Endodermal cell (in vitro differentiated cells): Measurements from ENCODE around the gene KLK6. TPM values are rescaled to one million over a fixed set of nuclear protein-coding genes. Genes with fewer than 3 reads are reported as not detected.

Experiments
- DNase-seq: peaks from one replicate; pipeline ENCODE4 v3.0.0-alpha.2; 2017
- H3K27ac ChIP-seq: 2 replicates; pipeline ENCODE4 v1.5.1; 2013; ENCODE audit warnings: mild to moderate bottlenecking, low read depth, low read length, moderate library complexity
- H3K27me3 ChIP-seq: 2 replicates; pipeline ENCODE4 v1.6.1; 2013; ENCODE audit warnings: mild to moderate bottlenecking, low read length, moderate library complexity; ENCODE audit not compliant: insufficient read depth, control insufficient read depth, poor library complexity, severe bottlenecking
- H3K36me3 ChIP-seq: 2 replicates; pipeline ENCODE4 v1.7.0; 2013; ENCODE audit warnings: mild to moderate bottlenecking, low read length, moderate library complexity; ENCODE audit not compliant: control insufficient read depth, insufficient read depth
- H3K4me1 ChIP-seq: one replicate; pipeline ENCODE4 v1.7.0; 2013; ENCODE audit warnings: low read length; ENCODE audit not compliant: control insufficient read depth, insufficient read depth
- H3K4me3 ChIP-seq: 2 replicates; pipeline ENCODE4 v1.5.1; 2013; ENCODE audit warnings: mild to moderate bottlenecking, low read length, moderate library complexity
- H3K9ac ChIP-seq: 2 replicates; pipeline ENCODE4 v1.6.1; 2013; ENCODE audit warnings: mild to moderate bottlenecking, low read length, moderate library complexity; ENCODE audit not compliant: poor library complexity, severe bottlenecking; ENCODE audit errors: extremely low read depth
- H3K9me3 ChIP-seq: 2 replicates; pipeline ENCODE4 v1.6.1; 2013; ENCODE audit warnings: mild to moderate bottlenecking, low read length, moderate library complexity; ENCODE audit not compliant: control insufficient read depth
- H3K27ac Mint-ChIP-seq: 2 replicates; pipeline ENCODE4 v1.8.0; 2020; ENCODE audit warnings: mixed read lengths
- H3K27me3 Mint-ChIP-seq: 2 replicates; pipeline ENCODE4 v1.8.0; 2021; ENCODE audit warnings: mild to moderate bottlenecking, mixed read lengths; ENCODE audit not compliant: insufficient read depth
- H3K36me3 Mint-ChIP-seq: 2 replicates; pipeline ENCODE4 v1.8.0; 2020; ENCODE audit warnings: low read depth, mixed read lengths
- H3K4me1 Mint-ChIP-seq: 2 replicates; pipeline ENCODE4 v1.8.0; 2020; ENCODE audit warnings: mixed read lengths
- H3K4me3 Mint-ChIP-seq: 2 replicates; pipeline ENCODE4 v1.8.0; 2020; ENCODE audit warnings: mild to moderate bottlenecking, moderate library complexity, mixed read lengths
- H3K9me3 Mint-ChIP-seq: 2 replicates; pipeline ENCODE4 v1.8.0; 2020; ENCODE audit warnings: mild to moderate bottlenecking, mixed read lengths
- CTCF ChIP-seq: fragments of 200-600 bp; sonication (generic); conservative IDR thresholded peaks from 2 replicates; pipeline ENCODE4 v1.5.0; 2021; ENCODE audit warnings: antibody characterized with exemption, mild to moderate bottlenecking
- WGBS, 2 experiments: methylation state at CpG; one replicate each; pipeline versions ENCODE4 v1.1.5 to v1.1.7; 2013; ENCODE audit warnings: missing lambda C conversion rate in 2 of 2, mixed read lengths in 1 of 2; ENCODE audit not compliant: insufficient coverage in 1 of 2, insufficient read length in 1 of 2; 5-methylcytosine and 5-hydroxymethylcytosine counted together
- total RNA-seq, 2 donors: library from RNA; stranded (reverse); fragmentation: NEBNext Ultra II Directional in 1 of 2; extraction: Animal tissue kit (Norgen Biotek cat#: 25700) in 1 of 2; gene quantifications; 2 replicates in 1 of 2; 3 replicates in 1 of 2; pipeline ENCODE4 v1.2.1, GENCODE V29; 2021

The KLK6 gene
- total RNA-seq, 2 donors from 2014 or later, result 0.86 to 0.93 TPM

GRCh38 chr19:50931023-50931422 lies 38.4 kb downstream of the KLK6 start:
- Mint-ChIP-seq H3K27me3 (peaks cover 63% of the 10 kb centered on the region), H3K36me3 (no peaks in the 10 kb centered on the region), H3K9me3 (no peaks in the 10 kb centered on the region), H3K4me3 (no peak overlapping the region), H3K4me1 (no peaks in the 10 kb centered on the region), H3K27ac (no peak overlapping the region)
- H3K4me3 ChIP-seq, result no peak overlapping the region
- no peaks in the 10 kb centered on the region for H3K9me3 ChIP-seq
- no peaks in the 10 kb centered on the region for H3K4me1 ChIP-seq
- no peak for DNase-seq
- no peak overlapping the region for H3K27ac ChIP-seq
- H3K9ac ChIP-seq, result no peak overlapping the region
- no peak for TF ChIP-seq CTCF
- H3K27me3 ChIP-seq, result peaks cover 26% of the 10 kb centered on the region
- no peaks in the 10 kb centered on the region for H3K36me3 ChIP-seq

GRCh38 chr19:50928831-50929230 lies 40.6 kb downstream of the KLK6 start:
- H3K27me3 Mint-ChIP-seq, result peaks cover 76% of the 10 kb centered on the region
- 85 to 86% methylated on average over 3 to 5 of the region's 5 CpGs for WGBS, 2 experiments

GRCh38 chr19:50926144-50926543 lies 43.2 kb downstream of the KLK6 start:
- no peaks in the 10 kb centered on the region for H3K4me1 ChIP-seq
- H3K27ac Mint-ChIP-seq, result no peak overlapping the region
- TF ChIP-seq CTCF, result no peak
- H3K27ac ChIP-seq, result no peak overlapping the region
- no peak for DNase-seq
- no peaks in the 10 kb centered on the region for H3K9me3 ChIP-seq
- H3K36me3 Mint-ChIP-seq, result no peaks in the 10 kb centered on the region
- no peaks in the 10 kb centered on the region for H3K9me3 Mint-ChIP-seq
- H3K9ac ChIP-seq, result no peak overlapping the region
- peaks cover 10% of the 10 kb centered on the region for H3K4me1 Mint-ChIP-seq
- H3K4me3 Mint-ChIP-seq, result no peak overlapping the region
- peaks cover 72% of the 10 kb centered on the region for H3K27me3 Mint-ChIP-seq
- WGBS, 2 experiments, result 92 to 98% methylated on average over 4 to 11 of the region's 11 CpGs
- H3K36me3 ChIP-seq, result no peaks in the 10 kb centered on the region
- H3K27me3 ChIP-seq, result peaks cover 28% of the 10 kb centered on the region
- no peak overlapping the region for H3K4me3 ChIP-seq

More at GRCh38 chr19:50928831-50929230, 40.6 kb downstream of the KLK6 start:
- no peaks in the 10 kb centered on the region for H3K36me3 Mint-ChIP-seq
- Histone ChIP-seq H3K36me3 (no peaks in the 10 kb centered on the region), H3K4me1 (no peaks in the 10 kb centered on the region), H3K27me3 (peaks cover 39% of the 10 kb centered on the region), H3K4me3 (no peak overlapping the region), H3K9ac (no peak overlapping the region), H3K9me3 (no peaks in the 10 kb centered on the region), H3K27ac (no peak overlapping the region)
- no peak for DNase-seq
- H3K4me1 Mint-ChIP-seq, result no peaks in the 10 kb centered on the region
- no peaks in the 10 kb centered on the region for H3K9me3 Mint-ChIP-seq
- no peak overlapping the region for H3K4me3 Mint-ChIP-seq
- TF ChIP-seq CTCF, result no peak
- H3K27ac Mint-ChIP-seq, result no peak overlapping the region
